Measurements from ENCODE around the gene WHRN.

WHRN gene

GRCh38 chr9:114361542-114361941, 143.7 kb downstream of the WHRN start:
- no peak for TF ChIP-seq CTCF (IDR thresholded peaks at IDR 0.05; ENCODE audit: insufficient read depth, low read length, missing control alignments)
- ChIA-PET POLR2A (no interaction called here), CTCF (interaction anchor here (1.4 to 4.5 kb wide), 2 partner anchors 11 to 22 kb away, joined by 3 to 14 read pairs; no protein-coding TSS in a partner anchor)
- DNase-seq (ENCODE audit: low read depth, low spot score): no peak
- no peak overlapping the region for H3K4me3 ChIP-seq (ENCODE audit: low read depth, low read length)

- no peak overlapping the region for H3K4me3 ChIP-seq (ENCODE audit: low read depth, low read length)
- ChIA-PET POLR2A (no interaction called here), CTCF (no interaction called here)
- no peak for DNase-seq (ENCODE audit: low read depth, low spot score)
- no peak for TF ChIP-seq CTCF (IDR thresholded peaks at IDR 0.05; ENCODE audit: insufficient read depth, low read length, missing control alignments)
These were observed 145.5 kb downstream of the WHRN start for GRCh38 chr9:114359801-114360200.

- ChIA-PET CTCF (no interaction called here), POLR2A (no interaction called here)
- no peak for TF ChIP-seq CTCF (IDR thresholded peaks at IDR 0.05; ENCODE audit: insufficient read depth, low read length, missing control alignments)
- DNase-seq (ENCODE audit: low read depth, low spot score): no peak
- H3K4me3 ChIP-seq (ENCODE audit: low read depth, low read length): no peak overlapping the region
These were observed 147.4 kb downstream of the WHRN start for GRCh38 chr9:114357911-114358328.

- no peak overlapping the region for H3K4me3 ChIP-seq (ENCODE audit: low read depth, low read length)
- no peak for DNase-seq (ENCODE audit: low read depth, low spot score)
- ChIA-PET CTCF (no interaction called here), POLR2A (no interaction called here)
- no peak for TF ChIP-seq CTCF (IDR thresholded peaks at IDR 0.05; ENCODE audit: insufficient read depth, low read length, missing control alignments)
These were observed 147.9 kb downstream of the WHRN start for GRCh38 chr9:114357360-114357759.

GRCh38 chr9:114356792-114357191, 148.5 kb downstream of the WHRN start:
- DNase-seq (ENCODE audit: low read depth, low spot score): no peak
- no peak for TF ChIP-seq CTCF (IDR thresholded peaks at IDR 0.05; ENCODE audit: insufficient read depth, low read length, missing control alignments)
- ChIA-PET CTCF (interaction anchor here (1.8 kb wide), 1 partner anchor 9 kb away, joined by 4 read pairs; no protein-coding TSS in a partner anchor), POLR2A (no interaction called here)
- no peak overlapping the region for H3K4me3 ChIP-seq (ENCODE audit: low read depth, low read length)

- POLR2A ChIA-PET: no interaction called here
- DNase-seq (ENCODE audit: low read depth, low spot score): no peak
- no peak overlapping the region for H3K4me3 ChIP-seq (ENCODE audit: low read depth, low read length)
- CTCF ChIA-PET: interaction anchor here (0.9 to 1.8 kb wide), 2 partner anchors 10 kb away, joined by 4 read pairs; no protein-coding TSS in a partner anchor
- TF ChIP-seq CTCF (IDR thresholded peaks at IDR 0.05; ENCODE audit: insufficient read depth, low read length, missing control alignments): no peak
These were observed 149.5 kb downstream of the WHRN start for GRCh38 chr9:114355821-114356220.

All from AG04449 (cell line).